GM19372 (cell line): ENCODE results near the gene SCUBE1.

ENCODE experiments used
- ATAC-seq: cut with Tn5 transposase; IDR thresholded peaks from one replicate; pipeline ENCODE4 v1.9.1; 2021; ENCODE audit warnings: mild to moderate bottlenecking, low read depth, moderate library complexity; ENCODE audit not compliant: unreplicated experiment

The SCUBE1 gene

DNA sequence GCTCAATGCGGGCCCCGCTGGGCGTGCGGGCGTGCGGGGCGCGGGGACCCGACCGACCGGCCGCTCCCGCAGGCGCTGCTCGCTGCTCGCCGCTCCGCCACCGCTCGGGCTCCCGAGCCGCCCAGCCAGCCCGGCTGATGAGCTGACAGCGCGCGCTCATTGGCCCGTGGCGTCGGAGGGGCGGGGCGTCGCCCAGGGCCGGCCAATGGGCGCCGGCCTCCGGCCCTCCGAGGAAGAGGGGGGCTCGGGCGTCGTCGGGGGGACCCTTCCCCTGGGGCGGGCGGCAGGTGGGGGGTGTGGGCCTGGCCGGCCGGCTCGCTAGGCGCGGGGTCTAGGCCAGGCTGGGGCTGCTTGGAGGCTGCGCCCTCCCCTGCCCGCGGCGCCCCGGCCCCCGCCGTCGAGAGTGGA lies at the start of gene SCUBE1:
TSS of gene SCUBE1 (minus strand) at position 111 of the 408 bp plus-strand sequence. CDS start 111 bp downstream, outside the sequence.
- no peak for ATAC-seq

GRCh38 chr22:43392385-43392989 lies 49.3 kb upstream of the SCUBE1 start:
- ATAC-seq = no peak

DNA sequence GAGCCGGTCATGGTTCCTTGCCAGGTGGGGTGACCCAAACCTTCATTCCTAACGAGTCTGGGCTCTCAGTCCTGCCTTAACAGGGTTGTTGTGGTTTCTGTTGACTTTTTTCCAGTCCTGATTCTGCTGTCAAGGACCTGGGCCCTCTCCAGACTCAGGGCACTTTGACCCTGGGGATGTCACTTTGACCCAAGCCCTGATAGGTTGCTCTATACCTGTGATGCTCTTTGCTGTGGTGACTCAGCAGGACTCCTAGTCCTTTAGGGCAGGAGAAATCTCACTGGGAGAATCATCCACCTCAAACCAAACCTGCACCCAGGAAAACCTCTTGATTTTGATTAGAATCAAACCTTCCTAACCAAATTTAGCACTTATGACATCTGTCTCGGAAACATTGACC lies 48.1 kb upstream of the SCUBE1 start:
- ATAC-seq = no peak

DNA sequence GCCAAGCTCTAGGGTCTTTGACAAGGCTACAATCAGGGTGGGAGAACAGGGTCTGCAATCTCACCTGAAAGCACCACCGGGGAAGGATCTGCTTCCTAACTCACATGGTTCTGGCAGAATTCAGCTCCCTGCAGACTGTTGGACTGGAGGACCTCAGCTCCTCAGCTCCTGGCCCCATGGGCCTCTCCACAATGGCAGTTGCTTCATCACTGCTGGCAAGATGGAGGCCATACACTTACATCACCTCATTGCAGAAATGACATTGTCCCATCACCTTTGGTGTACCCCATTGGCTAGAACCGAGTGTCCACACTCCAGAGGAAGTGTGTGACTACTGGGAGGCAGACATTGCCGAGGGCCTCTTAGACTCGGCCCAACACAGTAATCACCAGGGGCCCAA lies 47.7 kb upstream of the SCUBE1 start:
- ATAC-seq = no peak

DNA sequence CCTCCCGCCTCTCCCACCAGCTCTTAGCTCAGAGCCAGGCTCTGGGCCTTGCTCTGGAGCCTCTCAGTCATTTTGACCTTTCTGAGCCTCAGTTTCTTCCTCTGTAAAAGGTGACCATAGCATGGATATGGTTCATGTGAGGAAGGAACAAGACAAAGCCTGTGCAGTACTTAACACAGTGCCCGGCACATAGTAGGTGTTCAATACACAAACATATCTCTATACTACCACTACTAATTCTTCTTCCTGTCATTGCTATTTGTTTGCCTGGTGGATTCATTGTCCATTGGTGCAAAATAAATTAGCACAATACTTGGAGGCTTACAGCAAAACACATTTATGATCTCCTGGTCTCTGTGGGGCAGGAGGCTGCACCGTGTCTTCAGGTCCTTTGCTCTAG lies 47.0 kb upstream of the SCUBE1 start:
- no peak for ATAC-seq

- no peak for ATAC-seq
Measured at GRCh38 chr22:43389227-43389836, 46.2 kb upstream of the SCUBE1 start.

GRCh38 chr22:43388420-43388851 lies 45.3 kb upstream of the SCUBE1 start:
- ATAC-seq = no peak

- ATAC-seq = no peak
Measured at GRCh38 chr22:43387815-43388214, 44.6 kb upstream of the SCUBE1 start.

DNA sequence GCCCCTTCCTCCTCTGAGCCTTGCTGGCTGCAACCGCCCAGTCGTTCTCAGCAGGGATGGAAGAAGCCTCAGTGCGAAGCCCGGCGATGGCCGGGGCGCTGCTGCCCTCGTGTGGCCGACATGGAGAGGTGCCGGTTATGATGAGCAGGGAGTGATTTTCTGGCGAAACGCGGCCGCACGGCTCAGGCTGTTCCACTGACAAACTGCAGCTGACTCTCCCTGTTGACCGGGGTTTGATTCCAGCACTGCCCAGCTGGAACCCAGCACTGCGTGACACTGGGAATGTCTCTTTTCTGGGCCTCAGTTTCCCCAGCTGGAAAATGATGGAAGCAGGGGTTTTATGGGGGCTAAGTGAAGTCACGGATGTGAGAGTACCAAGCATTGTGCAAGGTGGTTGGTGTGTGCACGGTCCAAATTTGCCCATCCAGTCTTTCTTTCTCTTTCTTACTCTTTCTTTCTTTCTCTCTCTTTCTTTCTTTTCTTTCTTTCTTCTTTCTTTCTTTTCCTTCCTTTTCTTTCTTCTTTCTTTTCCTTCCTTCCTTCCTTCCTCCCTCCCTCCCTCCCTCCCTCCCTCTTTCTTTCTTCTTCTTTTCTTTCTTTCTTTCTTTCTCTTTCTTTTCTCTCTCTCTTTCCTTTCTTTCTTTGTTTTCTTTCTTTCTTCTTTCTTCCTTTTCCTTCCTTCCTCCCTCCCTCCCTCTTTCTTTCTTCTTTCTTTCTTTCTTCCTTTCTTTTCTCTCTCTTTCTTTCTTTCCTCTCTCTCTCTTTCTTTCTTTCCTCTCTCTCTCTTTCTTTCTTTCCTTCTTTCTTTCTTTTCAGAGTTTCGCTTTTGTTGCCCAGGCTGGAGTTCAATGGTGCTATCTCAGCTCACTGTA lies 42.8 kb upstream of the SCUBE1 start:
- ATAC-seq = no peak

DNA sequence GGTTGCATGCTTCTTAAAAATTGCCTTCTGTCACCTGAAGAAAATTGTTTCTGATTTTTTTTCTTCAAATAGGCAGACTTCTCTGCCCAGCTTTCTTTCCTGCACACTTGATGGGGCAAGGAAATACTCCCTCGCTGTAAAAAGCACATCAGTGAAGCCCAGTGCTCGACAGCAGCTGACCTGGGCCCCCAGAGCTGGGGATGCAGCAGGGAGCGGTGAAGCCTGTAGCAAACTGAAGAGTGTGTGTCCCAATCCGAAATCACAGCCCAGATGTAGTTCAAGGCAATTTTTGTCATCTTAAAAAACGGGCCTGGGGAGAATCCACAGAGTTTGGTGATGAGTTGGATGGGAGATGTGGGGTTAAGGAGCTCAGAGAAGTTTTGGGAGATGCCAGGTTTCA lies 41.7 kb upstream of the SCUBE1 start:
- ATAC-seq = no peak

DNA sequence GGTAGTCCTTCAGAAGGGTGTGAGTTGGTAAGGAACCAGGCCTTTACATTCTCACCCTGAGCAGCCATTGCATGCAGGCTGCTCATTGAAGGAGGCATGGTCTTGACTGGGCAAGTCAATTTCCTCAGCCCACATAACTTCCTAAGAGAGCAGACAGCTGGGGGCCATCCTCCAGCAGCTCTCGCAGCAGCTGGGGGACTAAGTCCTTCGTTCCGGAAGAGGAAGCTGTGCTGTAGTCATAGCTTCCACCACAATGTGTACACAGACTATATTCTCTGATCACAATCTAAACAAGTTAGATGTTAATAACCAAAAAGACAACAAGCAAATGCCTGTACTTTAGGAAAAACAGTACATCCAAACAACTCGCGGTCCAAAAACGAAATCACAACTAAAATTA lies 38.5 kb upstream of the SCUBE1 start:
- ATAC-seq = no peak

DNA sequence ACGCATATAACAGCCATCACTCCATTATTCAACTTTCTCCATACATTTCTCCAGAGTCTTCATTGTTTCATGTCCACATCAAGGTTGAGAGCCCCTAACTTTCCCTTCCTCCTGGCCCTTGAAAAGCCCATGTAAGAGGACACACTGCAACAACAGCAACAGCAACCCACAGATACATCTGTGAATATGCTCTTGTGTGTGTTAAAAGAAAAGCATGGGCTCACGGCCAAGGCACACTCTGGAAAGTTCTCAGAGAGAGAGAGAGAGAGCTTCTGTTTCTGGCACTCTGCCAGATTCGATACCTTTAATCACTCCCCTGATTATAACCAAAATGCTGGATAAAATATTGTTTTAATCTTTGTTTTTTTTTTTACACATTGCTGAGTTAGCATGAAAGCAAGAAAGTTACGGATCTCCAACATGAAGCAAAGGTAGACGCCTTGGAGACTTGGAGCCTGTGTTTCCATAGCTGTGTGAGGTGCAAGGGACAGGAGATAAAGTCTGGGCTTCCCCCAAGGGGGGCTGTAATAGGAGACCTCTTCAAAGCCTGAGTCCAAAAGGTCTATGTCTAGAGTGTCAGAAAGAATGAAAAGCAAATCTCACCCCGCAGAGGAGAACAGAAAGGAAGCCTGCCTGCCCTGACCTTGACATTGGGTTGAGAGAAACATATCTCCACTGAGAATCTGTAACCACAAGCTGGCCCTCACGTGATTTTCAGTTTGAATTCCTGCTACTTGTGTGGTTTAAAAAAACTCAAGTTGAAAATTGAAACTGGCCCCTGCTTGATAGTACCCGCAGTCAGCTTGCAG lies 34.9 kb upstream of the SCUBE1 start:
- ATAC-seq = no peak

GRCh38 chr22:43377548-43377895 lies 34.4 kb upstream of the SCUBE1 start:
- no peak for ATAC-seq

DNA sequence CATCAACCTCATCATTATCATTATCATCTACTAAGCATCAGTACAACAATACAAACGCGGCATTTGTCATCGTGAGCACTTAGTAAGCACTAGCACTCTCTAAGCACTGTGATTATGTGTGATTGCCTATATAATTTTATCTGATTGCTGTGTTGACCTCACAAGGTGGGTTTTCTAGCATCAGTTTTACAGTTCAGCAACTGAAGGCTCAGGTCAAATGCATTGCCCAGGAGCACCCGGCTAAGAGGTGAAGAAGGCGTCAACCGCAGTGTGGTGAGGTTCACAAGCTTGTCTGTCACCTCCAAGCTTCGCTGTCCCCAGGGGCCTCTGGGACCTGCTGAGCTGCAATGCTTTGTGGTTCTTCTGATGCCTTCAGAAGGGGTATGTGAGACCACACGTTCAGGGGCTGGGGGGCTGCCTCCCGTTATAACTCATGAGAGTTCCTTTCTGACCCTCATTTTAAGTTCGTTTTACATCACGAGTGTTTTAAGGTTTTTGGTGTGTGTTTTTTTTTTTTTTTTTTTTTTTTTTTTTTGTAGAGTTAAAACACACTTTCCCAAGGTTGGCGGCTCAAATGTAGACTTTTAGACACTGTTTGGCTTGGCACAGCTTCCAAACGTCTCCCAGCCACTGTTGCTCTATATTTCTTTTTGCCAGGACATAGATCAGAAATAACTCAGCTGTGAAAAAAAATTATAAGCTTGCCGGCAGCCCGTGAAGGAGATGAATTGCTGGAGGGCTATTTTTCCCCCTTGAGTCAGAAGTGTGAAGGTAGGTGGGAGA lies 33.8 kb upstream of the SCUBE1 start:
- ATAC-seq = no peak

- ATAC-seq = no peak
Measured at GRCh38 chr22:43375951-43376455, 32.8 kb upstream of the SCUBE1 start.

DNA sequence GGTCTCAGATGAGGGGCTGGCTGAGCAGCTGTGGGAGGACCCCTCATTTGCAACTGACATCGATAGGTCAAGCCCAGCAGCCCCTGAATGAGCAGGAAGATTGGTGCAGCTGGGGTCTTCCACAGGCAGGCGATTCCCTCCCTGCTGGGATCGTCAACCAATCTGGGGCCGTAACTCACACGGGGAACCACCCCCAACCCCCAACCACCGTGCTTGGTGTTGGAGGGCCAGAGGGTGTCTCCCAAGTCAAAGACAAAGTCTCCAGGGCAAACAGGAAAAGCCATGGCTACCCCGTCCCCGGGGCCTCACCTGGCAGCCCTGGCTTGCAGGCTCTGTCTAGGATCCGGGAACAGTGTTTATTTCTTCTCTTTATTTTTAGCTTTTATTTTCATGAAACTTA lies 26.9 kb upstream of the SCUBE1 start:
- no peak for ATAC-seq

- ATAC-seq = no peak
Measured at GRCh38 chr22:43365715-43366440, 22.7 kb upstream of the SCUBE1 start.

GRCh38 chr22:43364169-43364435 lies 20.9 kb upstream of the SCUBE1 start:
- no peak for ATAC-seq

DNA sequence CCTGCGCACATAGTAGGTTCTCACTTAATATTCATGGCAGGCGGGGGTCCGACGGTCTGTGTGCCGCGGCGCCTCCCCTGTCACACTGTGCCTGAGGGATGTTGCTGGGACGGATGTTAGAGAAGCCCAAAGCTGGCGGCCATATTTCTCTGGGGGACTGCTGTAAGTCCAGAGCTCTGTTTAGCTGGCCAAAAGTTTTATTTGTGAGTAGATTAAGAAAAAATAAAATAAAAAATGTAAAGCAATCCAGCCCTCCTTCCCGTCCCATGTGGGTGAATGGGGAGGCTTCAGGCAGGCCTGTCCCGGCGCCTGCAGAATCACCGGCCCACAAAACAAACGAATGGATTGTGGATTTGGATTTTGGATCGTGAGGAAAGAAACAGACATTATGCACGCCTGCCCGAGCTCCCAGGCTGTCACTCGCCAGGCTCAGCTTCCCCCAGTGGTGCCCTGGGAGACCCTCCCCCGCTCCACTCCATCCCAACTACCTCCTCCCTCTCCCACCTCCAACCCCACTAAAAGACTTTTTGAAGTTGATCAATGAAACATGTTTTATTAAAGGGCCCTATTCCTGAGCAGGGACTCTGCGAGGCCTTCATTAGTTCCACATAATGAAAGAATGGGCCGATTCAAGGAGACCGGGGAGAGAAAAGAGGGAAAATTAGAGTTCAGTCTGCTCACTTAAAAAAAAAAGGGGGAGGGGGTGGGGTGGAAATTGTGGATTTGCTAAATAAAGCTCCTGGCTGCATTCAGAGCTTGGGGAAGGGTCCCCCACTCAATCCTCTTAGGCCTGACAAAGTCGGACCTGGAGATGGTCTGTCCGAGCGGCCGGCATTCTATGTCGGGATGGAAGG lies 20.4 kb upstream of the SCUBE1 start:
- ATAC-seq = no peak
